Fibroblast of peridontal ligament (primary cell): Measurements from ENCODE around the gene ZFX.
"Not testable (repeated sequence)": the region's sequence is repeated elsewhere in the genome, so short reads cannot be mapped to it uniquely, and the experiment has no call there.

Experiments
- DNase-seq: peaks from one replicate; pipeline ENCODE4 v3.0.0-alpha.2; 2010; ENCODE audit errors: extremely low read depth

The ZFX gene

DNA sequence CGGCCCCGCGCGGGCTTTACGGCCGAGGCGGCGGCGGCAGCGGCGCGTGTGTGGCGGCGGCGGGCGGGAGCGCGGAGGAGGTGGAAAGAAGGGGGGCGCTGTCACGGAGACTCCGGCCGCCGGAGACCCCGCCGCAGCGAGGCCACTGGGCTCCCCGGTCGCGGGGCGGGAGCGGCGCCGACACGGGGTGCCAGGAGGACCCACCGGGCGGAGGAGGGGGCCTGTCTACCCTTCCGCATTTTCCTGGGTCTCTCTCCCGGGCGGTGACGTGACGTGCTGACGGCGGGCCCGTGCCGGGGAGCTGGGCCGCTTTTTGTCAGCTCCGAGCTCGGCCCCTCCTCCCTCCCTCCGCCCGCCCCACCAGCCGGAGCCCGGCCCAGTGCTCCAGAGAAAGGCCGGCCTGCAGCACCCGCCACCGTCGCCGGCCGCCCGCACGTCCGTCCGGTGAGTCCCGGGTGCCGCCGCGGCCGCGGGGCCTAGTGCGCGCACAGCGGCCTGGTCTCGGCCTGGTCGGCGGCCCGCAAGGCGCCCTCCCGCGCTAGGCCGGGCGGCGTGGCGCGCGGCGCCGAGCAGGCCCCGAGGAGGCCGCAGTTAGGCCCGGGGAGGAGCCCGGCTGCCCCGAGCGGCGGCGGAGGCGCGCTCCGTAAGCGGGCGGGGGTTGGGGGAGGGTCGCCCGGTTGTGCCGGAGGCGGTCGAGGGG, at the start of gene ZFX:
ZFX (plus strand) TSS at position 379 of the 700 bp plus-strand sequence. CDS start 23,014 bp downstream, outside the sequence.
- no peak for DNase-seq

DNA sequence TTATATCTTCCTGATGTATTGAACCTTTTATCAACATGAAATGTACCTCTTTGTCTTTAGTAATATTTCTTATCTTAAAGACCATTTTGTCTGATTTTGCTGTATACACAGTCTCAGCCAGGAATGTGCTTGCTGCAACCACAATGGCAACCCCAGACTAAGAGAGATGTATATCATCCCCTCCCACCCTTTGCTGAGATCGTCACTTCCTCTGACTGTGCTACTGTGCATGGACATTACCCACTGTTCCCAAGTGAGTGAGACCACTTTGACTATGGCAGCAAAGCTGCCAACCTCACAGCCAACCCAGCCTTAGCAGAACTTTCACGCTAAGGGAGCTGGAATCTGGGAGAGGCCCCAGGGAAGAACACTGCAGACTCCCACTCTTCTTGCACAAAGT, 48.8 kb upstream of the ZFX start:
- peak; percentile 17 for DNase-seq

DNA sequence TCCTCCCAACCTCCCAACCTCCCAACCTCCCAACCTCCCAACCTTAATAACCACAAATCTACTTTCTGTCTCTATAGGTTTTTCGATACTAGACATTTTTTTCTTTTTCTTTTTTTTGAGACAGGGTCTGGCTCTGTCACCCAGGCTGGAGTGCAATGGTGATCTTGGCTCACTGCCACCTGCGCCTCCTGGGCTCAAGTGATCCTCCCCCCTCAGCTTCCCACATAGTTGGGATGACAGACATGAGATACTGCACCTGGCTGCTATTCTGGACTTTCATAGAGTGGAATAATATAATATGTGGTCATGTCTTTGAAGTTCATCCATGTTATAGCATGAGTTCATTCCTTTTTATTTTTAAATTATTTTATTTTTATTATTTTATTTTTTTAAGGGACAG, 39.5 kb upstream of the ZFX start:
- no peak for DNase-seq

DNA sequence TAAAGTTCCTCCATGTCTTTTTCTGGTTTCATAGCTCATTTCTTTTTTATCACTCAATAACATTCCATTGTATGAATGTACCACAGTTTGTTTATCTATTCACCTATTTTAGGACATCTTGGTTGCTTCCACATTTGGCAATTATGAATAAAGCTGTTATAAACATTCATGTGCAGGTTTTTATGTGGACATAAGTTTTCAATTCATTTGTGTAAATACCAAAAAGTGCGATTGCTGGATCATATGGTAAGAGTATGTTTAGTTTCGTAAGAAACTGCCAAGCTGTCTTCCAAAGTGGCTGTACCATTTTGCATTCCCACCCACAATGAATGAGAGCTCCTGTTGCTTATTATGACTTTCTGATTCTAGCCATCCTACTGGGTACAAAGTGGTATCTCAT, 36.3 kb upstream of the ZFX start:
- peak; percentile 74 for DNase-seq

DNA sequence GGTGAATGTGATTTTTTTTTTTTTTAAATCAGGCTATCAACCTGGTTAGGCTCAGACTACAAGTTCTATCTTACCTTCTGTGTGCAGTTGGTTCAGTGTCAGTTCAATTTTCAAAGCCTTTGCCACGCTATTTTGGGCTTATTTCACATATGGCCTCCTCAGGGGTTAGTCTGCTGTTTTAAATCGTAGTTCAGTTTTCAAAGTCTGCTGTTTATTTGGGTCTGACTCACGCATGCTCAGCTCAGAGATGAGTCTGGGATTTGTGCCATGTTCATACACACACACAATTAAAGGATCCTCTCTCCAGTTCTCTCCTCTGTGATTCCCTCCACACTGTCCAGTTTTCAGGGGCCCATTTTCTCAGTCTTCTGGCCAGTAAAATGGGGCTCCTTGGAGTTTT, 32.3 kb upstream of the ZFX start:
- DNase-seq = peak; percentile 88

DNA sequence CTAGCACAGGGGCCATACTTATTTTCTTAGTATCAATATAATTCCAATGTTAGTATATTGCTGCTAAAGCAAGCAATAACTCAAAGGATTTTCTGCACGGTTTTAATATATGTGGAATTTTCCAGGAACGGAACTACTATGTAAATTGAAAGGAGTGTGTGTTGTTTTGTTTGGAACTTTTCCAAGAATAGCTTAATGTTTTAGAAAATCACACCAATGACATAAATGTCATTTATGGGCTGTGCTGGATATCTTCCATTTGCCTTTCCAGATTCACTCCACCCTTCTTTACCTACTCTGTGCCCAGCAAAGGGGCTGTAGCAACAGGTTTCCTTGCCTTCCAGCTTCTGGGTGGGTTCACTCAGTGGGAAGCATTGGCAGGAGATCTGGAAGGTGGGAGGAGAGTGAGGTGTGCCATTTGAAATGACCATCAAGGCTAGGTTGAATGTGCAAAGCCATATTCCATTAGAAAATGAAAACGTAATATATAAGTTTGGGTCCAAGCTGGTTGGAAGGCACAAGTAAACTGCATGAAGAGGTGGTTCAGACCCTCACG, 25.2 kb upstream of the ZFX start:
- DNase-seq = no peak

DNA sequence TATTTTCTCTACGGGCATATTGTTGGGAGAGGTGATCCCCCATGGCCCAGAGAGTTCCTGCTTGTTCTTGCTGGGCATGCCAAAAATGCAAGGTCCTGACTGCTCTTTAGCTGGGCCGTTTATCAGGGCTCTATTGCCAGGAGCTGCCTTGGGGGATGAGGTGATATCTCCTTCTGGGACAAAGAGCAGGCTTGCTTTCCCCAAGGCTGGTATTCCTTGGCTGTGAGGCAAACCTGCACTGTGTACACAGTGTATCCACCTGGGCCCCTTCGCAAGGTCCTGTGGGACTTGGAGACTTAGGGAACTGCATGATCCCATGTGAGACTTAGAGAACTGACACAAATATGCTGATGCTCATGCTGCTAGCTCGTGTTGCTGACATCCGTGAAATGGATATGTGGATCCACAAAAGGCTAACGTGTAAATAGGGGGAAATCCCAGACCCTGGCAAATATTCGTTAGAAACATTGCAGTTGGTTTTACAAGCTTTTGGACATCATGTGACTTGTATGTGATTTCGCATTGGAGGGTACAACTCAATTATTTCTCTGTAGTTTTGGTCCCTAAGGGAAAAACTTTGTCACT, 24.4 kb upstream of the ZFX start:
- DNase-seq = no peak

DNA sequence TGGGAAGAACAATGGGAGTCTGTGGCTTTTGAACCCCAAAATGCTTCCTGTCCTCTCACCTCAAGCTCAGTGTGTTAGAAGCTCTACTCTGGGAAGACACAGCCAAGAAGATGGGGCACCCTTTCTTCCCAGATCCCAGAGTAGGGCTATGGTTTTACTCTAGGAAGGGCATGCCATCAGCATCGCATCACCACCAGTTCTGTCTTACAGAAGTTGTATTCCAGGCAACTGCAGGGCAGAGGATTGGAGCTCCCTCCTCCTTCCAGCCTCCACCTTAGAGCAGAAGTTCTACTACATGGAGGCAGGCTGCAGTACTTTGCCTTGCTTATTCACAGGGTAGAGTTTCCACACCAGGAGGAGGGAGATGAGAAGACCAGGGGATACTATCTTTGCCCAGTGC, 18.1 kb upstream of the ZFX start:
- DNase-seq = no peak

DNA sequence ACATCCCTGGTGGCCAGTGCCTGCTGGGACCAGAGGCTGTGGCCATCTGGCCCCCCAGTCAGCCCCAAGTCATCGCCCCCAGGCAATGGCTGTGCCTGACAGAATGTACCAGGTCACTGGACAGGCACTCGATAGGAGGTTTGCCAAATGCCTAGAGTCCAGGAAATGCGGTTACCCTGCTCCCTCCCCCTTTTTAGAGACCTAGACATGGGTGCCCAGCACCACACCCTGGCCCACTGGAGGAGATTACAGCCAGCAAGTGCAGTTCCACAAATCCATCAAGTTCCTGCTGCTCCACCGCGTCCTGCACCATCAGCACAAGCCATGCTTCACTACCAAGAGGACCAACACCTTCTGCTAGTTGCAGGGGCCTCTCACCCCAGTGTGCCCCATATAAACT, 16.2 kb upstream of the ZFX start:
- DNase-seq = no peak

DNA sequence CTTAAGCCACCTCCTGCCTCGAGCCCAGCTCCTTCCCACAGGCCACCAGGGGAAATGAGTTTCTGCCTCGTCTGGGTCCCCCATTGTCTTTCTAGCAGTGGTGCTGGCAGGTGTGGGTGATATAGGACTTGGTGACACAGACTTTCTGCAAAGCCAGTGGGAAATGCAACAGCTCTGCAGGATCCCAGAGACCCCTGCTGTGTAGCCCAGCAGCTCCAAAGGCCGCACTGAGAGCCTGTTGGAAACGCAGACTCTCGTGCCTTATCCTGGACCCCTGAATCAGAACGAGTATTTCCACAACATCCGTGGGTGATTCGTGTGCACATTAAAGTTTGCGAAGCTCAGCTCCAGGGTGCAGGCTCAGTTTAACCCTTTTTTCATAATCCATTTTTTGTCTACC, 13.8 kb upstream of the ZFX start:
- not testable (repeated sequence) for DNase-seq

DNA sequence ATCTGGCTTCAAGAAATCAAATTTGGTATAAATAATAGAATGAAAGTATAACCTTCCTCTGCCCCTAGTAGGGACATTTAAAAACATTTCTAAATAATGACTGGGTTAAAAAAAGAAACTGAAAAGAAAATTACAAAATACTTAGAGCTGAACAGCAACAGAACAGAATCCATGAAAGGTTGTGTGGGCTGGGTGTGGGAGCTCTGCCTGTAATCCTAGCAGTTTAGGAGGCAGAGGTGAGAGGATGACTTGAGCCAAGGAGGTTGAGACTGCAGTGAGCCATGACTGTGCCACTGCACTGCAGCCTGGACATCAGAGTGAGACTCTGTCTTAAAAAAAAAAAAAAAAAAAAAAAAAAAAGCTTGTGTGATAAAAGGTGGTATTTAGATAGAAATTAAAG, 12.3 kb upstream of the ZFX start:
- DNase-seq = no peak

DNA sequence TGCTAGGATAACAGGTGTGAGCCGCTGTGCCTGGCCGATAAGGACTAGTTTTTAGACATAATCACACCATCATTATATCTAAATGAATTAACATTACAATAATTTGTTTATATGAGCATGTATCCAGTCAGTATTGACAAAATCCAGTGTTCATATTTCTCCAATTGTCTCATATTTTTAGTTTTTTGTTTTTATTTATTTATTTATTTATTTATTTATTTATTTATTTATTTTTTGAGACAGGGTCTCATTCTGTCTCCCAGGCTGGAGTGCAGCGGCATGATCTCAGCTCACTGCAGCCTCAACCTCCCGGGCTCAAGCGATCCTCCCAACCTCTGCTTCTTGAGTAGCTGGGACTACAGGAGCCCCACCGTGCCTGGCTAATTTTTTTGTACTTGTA, 5.5 kb upstream of the ZFX start:
- DNase-seq = not testable (repeated sequence)

DNA sequence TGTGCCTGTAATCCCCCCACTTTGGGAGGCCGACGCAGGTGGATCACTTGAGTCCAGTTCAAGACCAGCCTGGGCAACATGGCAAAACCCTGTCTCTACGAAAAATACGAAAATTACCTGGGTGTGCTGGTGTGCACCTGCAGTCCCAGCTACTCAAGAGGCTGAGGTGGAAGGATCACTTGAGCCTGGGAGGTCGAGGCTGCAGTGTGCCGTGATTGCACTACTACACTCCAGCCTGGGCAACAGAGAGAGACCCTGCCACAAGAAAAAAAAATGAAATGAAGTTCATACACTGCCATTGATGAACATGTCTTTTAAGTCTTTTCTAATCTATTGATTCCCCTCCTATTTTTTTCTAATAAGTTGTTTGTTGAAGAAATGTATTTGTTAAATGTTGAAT, 5.0 kb upstream of the ZFX start:
- DNase-seq = no peak

DNA sequence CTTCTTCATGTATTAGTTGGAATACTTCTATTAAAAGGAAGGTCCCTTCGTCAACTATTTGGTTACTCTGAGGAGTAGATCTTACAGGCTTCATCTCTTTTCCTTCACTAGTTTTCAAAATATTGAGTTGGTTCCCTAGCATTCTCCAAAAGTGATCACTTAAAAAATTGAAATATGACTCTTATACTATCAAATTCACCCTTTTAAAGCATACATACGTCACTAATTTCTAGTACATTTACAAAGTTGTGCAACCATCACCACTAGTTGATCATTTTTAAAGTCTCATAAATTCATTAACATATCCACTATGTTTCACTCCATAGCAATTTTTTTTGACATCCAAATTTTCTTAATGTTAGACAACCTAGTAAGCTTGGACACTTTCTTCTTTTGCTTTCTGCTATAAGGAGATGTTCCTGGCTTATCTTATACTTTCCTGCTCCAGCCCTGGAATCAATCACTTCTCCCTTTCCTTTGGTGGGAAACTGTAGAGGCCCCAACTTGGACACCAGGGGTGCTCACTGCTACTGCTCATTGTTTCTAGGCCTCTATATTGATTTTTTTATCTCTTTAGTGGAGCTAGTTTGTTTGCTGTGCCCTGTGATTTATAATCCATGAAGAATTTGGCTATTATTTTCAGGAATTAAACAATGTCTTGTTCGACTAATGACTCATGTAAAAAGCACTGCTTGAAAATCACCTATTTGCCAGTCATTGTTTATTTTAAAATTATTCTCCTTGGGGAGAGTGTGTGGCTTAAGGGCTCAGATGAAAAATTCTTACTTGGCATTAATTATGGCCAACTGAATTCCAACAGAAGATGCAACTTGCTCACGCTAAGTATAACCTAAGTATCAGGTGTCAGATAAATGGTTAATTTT, 4.0 kb upstream of the ZFX start:
- DNase-seq = peak; percentile 54

DNA sequence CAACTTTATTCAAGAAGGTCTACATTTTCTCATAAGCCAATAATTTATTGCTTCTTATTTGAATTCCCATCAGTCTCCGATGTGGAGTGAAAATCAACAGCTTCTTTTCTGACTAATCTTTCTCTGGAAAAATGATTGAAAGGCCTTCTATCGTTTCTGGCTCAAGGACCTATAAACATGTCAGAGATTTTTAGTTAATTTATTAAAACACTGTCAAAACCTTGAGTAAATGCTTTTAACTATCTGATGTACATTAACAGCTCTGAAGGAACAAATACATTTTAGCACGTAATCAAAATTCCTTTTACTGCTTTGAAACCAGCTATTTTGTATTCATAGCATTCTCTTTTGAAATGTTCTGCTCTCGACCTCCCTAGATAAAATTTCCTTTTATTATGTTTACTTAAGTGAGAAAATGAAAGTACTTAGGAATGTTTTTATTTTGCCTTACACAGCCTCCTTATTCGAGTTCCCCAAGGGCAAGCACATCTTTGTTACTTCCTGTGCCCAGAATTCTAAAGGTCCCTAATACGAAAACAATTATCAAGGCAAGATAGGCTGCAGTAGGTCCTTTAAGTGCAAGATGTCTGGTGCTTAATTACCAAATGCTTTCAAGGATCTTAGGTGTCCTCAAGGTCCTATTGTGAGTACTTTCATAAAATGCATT, 3.1 kb upstream of the ZFX start:
- no peak for DNase-seq

DNA sequence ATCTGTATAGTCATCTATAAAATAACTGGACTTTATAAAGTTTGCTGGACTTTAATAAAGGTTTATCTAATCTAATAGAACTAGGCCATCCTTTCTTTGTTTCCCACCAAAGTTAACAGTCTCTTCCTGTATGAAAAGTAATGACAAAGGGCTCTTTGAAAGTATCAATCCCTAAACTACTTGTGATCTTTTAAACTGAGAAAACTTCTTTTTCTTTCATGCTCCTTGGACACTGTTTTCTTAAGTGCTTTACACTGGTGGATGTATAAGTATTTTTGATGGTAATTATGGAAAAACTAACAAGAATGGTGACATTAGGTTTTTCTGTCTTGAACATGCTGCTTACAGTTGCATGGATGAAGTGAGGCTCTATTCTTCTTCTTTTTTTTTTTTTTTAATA, 2.4 kb upstream of the ZFX start:
- DNase-seq = no peak

DNA sequence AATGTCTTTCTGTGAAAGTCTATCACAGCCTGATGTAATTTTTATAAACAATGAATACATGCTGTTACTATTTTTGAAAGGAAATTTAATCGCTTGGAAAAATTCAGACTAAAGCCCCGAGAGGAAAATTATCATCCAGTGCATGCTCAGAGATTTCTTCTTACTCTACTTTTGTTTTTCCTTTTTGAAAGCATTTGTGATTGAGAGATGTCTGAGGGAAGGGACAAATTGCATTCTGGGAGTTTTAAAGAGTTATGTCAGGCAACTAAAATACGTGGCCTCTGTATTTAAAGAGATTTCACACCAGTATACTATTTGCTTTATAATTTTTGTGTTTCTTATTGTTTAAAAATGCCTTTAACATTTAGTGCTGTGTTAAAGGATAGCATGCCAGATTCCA, 1.4 kb upstream of the ZFX start:
- DNase-seq = peak; percentile 57

DNA sequence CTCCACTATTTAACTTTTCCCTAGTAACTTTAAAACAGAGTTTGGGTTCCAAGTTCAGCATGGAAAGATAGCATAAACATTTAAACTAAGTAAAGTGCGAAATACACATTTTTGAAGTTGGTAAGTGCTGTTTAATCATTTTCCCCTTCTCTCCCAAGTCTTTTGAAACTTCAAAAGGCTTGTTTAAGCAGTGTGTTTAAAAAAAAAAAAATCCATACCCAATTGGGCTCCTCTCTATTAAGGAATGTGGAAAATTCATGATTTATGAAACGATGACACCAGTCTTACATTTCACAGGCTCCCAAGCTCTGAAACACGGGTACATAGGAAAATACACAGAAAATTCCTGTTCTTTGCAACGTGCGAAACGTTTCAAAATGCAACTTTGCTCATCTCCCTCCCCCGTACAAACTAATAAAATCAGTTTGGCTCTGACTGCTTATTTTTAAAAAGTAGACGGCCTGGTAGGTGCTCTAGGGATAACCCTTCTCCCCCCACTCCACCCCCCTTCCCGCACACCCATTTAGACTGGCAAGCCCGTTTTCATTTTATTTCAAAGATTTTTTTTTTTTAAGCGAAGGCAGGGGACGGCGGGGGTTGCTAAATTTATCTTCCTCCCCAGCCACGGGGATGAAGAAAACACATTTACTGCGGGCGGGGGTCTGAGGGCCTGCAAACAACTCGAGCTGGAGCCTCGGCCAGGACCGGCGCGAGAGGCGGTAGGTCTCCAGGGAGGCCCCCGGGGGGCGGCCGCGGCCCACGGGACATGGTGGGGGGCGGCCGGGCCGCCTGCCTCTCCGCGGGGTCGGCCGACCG, 786 bp upstream of the ZFX start:
- no peak for DNase-seq

DNA sequence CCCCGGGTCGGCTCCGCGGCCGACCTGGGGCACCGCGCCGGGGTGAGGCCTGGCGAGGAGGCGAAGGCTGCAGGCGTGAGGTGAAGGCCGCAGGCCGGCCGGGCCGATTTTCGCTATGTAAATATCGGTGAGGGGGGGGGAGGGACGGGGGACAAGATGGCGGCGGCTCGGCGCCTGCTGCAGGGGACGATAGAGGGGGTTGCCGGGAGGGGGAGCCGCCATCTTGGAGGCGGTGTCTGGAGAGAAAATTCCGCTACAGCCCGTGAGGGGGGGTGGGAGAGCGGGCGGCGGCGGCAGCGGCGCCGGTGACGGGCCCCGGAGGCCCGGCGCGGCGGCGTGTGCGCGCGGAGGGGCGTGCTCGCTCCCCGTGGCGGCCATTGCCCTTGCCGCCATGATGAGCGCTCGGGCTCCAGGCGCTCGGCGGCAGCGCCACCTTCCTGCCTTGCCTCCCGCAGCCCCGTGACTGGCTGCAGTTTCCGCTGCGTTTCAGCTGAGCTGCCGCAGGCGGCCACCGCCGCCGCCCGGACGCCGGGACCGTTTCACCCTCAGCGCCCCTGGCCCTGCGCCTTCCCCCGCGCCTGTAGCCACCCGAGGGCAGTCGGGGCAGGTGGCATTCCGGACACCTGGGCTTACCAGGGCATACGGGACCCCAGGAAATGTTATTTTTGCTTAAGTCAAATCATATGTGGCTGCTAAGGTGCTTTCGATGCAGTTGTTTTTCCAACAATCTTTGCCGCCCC, 692 bp downstream of the ZFX start:
- DNase-seq = peak; percentile 81

DNA sequence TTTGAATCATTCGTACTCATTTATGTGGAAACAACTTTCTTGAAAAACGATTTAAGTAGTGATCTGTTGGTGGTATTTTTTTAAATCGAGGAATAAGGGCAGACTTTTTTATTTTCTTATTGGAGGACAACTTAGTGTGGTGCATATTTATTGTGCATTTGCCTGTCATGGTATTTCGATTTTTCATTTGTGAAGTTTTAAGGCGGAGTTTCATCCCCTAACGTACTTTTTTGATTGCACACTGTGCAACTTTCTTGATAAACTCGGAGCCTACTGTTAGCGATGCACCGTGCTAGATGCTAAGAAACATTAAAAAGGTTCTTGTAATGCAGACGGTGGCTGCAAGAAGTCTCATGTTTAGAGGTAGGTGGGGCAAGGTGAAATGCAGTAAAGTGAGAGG, 1.4 kb downstream of the ZFX start:
- no peak for DNase-seq
